Calu3 (cell line): ENCODE measurements around the gene MYO1C. TPM values are rescaled to one million over a fixed set of nuclear protein-coding genes. Genes with fewer than 3 reads are reported as not detected.
"Not testable (repeated sequence)": the region's sequence is repeated elsewhere in the genome, so short reads cannot be mapped to it uniquely, and the experiment has no call there.

Experiments
- BruUV-seq: library from RNA; stranded (reverse); fragments of 400-500 nt; replicated peaks from 2 replicates; lab custom pipeline; 2021; lab: Mats Ljungman, UMichigan
- CTCF ChIA-PET: fragments of 300-600 bp; sonication (Branson Sonifier 250); formaldehyde crosslinking; loops from one replicate; lab custom pipeline; 2022; ENCODE audit warnings: antibody characterized with exemption; lab: Charles Lee
- DNase-seq: peaks from one replicate; pipeline ENCODE4 v3.0.0; 2022
- H3K27ac Mint-ChIP-seq: one replicate; pipeline ENCODE4 v1.8.0; 2022; ENCODE audit warnings: mixed read lengths; ENCODE audit not compliant: unreplicated experiment
- H3K27me3 Mint-ChIP-seq: one replicate; pipeline ENCODE4 v1.8.0; 2022; ENCODE audit warnings: mixed read lengths; ENCODE audit not compliant: unreplicated experiment
- H3K36me3 Mint-ChIP-seq: one replicate; pipeline ENCODE4 v1.8.0; 2022; ENCODE audit warnings: mild to moderate bottlenecking, moderate library complexity, mixed read lengths; ENCODE audit not compliant: insufficient read depth, unreplicated experiment
- H3K4me1 Mint-ChIP-seq: one replicate; pipeline ENCODE4 v1.8.0; 2022; ENCODE audit warnings: mild to moderate bottlenecking, low read depth, mixed read lengths; ENCODE audit not compliant: unreplicated experiment
- H3K4me3 Mint-ChIP-seq: one replicate; pipeline ENCODE4 v1.8.0; 2022; ENCODE audit warnings: mild to moderate bottlenecking, low read depth, moderate library complexity, mixed read lengths; ENCODE audit not compliant: unreplicated experiment
- H3K9me3 Mint-ChIP-seq: one replicate; pipeline ENCODE4 v1.8.0; 2022; ENCODE audit warnings: low read depth, mixed read lengths; ENCODE audit not compliant: unreplicated experiment
- intact Hi-C: fragments of 100-400 bp; cut with micrococcal nuclease; formaldehyde crosslinking; loops from one replicate; pipeline ENCODE4 v1.10.0; 2022; ENCODE audit not compliant: unreplicated experiment
- total RNA-seq: library from RNA; stranded (reverse); gene quantifications from 2 replicates; pipeline ENCODE4 v1.2.3, GENCODE V29; 2022
- TF ChIP-seq, protein P1 (sequence below): fragments of 200-600 bp; IDR thresholded peaks from one replicate; pipeline ENCODE4 v1.8.0; 2022; ENCODE audit warnings: antibody characterized with exemption; ENCODE audit not compliant: unreplicated experiment

MYO1C gene
- total RNA-seq, 1 experiment from 2014 or later, result 117 TPM

- TF ChIP-seq, protein P1, sequence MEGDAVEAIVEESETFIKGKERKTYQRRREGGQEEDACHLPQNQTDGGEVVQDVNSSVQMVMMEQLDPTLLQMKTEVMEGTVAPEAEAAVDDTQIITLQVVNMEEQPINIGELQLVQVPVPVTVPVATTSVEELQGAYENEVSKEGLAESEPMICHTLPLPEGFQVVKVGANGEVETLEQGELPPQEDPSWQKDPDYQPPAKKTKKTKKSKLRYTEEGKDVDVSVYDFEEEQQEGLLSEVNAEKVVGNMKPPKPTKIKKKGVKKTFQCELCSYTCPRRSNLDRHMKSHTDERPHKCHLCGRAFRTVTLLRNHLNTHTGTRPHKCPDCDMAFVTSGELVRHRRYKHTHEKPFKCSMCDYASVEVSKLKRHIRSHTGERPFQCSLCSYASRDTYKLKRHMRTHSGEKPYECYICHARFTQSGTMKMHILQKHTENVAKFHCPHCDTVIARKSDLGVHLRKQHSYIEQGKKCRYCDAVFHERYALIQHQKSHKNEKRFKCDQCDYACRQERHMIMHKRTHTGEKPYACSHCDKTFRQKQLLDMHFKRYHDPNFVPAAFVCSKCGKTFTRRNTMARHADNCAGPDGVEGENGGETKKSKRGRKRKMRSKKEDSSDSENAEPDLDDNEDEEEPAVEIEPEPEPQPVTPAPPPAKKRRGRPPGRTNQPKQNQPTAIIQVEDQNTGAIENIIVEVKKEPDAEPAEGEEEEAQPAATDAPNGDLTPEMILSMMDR, result no peak
- intact Hi-C loops, result loop anchor here (10.0 kb wide), 1 partner anchor 91 kb away; no protein-coding TSS in a partner anchor
- H3K27ac Mint-ChIP-seq, result peak within 1 kb of the TSS; percentile 64
- CTCF ChIA-PET, result interaction anchor here (0.6 to 1.0 kb wide), 3 partner anchors 20 to 344 kb away, joined by 3 to 10 read pairs (median 4); no protein-coding TSS in a partner anchor
- DNase-seq, result peak; percentile 97
- H3K4me3 Mint-ChIP-seq, result peak within 1 kb of the TSS; percentile 78
- H3K9me3 Mint-ChIP-seq, result no peaks in the 10 kb centered on the region
- H3K36me3 Mint-ChIP-seq, result peaks cover 46% of the 10 kb centered on the region
- H3K4me1 Mint-ChIP-seq, result peaks cover 8% of the 10 kb centered on the region
- no TSS peak for BruUV-seq
- no peaks in the 10 kb centered on the region for H3K27me3 Mint-ChIP-seq
These were observed 36.5 kb downstream of the MYO1C start, which contains the start of gene CRK for GRCh38 chr17:1455797-1456599. TSS of gene CRK (minus strand) at chr17:1456232. CDS start at chr17:1456117, 115 bp downstream.

DNA sequence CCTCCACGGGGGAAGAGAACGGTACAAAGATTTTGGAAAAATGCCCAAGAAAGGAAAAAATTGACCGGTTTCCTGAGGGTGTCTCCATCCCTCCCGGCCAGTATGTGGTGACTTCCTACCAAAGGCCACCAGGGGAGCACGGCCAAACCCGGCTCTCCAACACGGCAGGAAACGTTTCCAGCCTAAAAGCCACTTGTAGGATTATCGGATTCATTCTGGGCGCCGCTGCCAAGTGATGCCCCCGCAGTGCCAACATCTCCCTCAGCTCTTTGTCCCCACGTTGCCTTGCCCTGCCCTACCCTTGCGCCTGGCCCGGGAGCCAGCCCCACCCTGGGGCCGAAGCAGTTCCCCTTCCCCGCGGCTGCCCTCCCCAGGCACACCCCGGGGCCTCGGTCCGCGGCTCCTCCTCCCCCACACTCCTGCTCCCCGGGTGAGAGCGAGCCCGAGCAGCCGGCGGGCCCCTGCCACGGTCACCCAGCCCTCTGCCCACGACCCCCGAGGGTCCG, 37.1 kb downstream of the MYO1C start:
- CTCF ChIA-PET, result interaction anchor here (0.6 to 1.0 kb wide), 2 partner anchors 90 to 343 kb away, joined by 3 to 4 read pairs; no protein-coding TSS in a partner anchor
- Mint-ChIP-seq H3K36me3 (peaks cover 46% of the 10 kb centered on the region), H3K4me1 (peaks cover 8% of the 10 kb centered on the region), H3K9me3 (no peaks in the 10 kb centered on the region), H3K27ac (no peak overlapping the region), H3K27me3 (no peaks in the 10 kb centered on the region), H3K4me3 (peak overlapping the region; percentile 78)
- TF ChIP-seq, protein P1, result peak; percentile 41
- no TSS peak for BruUV-seq
- intact Hi-C loops, result loop anchor here (10.0 kb wide), 1 partner anchor 91 kb away; no protein-coding TSS in a partner anchor
- DNase-seq, result peak; percentile 57

DNA sequence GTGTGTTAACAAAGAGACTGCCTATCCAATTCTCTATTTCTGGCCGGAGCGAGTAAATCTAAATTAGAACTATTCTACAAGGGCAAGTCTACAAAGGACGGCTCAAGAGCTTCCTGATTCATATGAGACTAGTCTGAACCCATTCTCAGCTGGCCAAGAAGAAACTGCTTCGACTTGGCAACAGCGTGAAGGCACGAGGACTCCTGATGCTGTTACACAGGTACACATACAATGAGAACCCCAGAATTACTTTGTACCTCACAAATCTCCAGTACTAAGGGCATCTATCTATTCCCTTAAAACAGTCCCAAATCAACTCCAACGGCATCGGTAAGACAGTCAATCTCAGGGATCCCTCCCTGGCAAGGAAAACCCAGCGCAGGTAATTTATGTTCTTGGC, 37.9 kb downstream of the MYO1C start:
- DNase-seq, result no peak
- peaks cover 2% of the 10 kb centered on the region for H3K4me1 Mint-ChIP-seq
- CTCF ChIA-PET, result interaction anchor here (1.0 kb wide), 1 partner anchor 89 kb away, joined by 3 read pairs; no protein-coding TSS in a partner anchor
- no peaks in the 10 kb centered on the region for H3K27me3 Mint-ChIP-seq
- peak overlapping the region; percentile 78 for H3K4me3 Mint-ChIP-seq
- intact Hi-C loops, result loop anchor here (10.0 kb wide), 1 partner anchor 90 kb away; no protein-coding TSS in a partner anchor
- H3K27ac Mint-ChIP-seq, result peak overlapping the region; percentile 42
- TF ChIP-seq, protein P1, result no peak
- H3K36me3 Mint-ChIP-seq, result peaks cover 48% of the 10 kb centered on the region
- TSS peak; percentile 44 for BruUV-seq
- no peaks in the 10 kb centered on the region for H3K9me3 Mint-ChIP-seq

DNA sequence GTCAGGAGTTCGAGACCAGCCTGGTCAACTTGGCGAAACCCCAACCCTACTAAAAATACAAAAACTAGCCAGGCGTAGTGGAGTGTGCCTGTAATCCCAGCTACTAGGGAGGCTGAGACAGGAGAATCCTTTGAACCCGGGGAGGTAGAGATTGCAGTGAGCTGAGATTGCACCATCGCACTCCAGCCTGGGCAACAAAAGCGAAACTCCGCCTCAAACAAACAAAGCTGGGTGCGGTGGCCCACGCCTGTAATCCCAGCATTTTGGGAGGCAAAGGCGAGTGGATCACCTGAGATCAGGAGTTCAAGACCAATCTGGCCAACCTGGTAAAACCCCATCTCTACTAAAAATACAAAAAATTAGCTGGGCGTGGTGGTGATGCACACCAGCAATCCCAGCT, 38.8 kb downstream of the MYO1C start:
- H3K4me3 Mint-ChIP-seq, BruUV-seq, H3K27me3 Mint-ChIP-seq, H3K9me3 Mint-ChIP-seq, H3K4me1 Mint-ChIP-seq, H3K27ac Mint-ChIP-seq, DNase-seq: not testable (repeated sequence)
- CTCF ChIA-PET, result interaction anchor here (0.6 kb wide), 2 partner anchors 134 to 184 kb away, joined by 3 to 5 read pairs; no protein-coding TSS in a partner anchor
- intact Hi-C loops, result loop anchor here (10.0 kb wide), 1 partner anchor 89 kb away; no protein-coding TSS in a partner anchor
- peaks cover 54% of the 10 kb centered on the region for H3K36me3 Mint-ChIP-seq
